HepG2 (cell line): Measurements from ENCODE around the gene LENEP. TPM values are rescaled to one million over a fixed set of nuclear protein-coding genes. Genes with fewer than 3 reads are reported as not detected.

Experiments used
- ATAC-seq: fragments of 200-7000 bp; cut with Tn5 transposase; 3 replicates; pipeline ENCODE4 v1.9.1; 2020; ENCODE audit warnings: mild to moderate bottlenecking, moderate library complexity
- BruUV-seq: library from RNA; stranded (reverse); fragments of 400-500 nt; replicated peaks from 2 replicates; lab custom pipeline; 2021; lab: Mats Ljungman, UMichigan
- CTCF ChIA-PET: fragments of 300-600 bp; formaldehyde crosslinking; extraction: SDS; loops from one replicate; lab custom pipeline; 2021; ENCODE audit warnings: low total read pairs, inconsistent platforms, low intra/inter-chr PET ratio; lab: Yijun Ruan, JAX
- POLR2A ChIA-PET: fragments of 350-600 bp; sonication (Branson Sonifier 250); formaldehyde crosslinking; loops from one replicate; lab custom pipeline; 2020; ENCODE audit warnings: antibody characterized with exemption, inconsistent platforms; lab: Yijun Ruan, JAX
- DNase-seq: peaks from one replicate; pipeline ENCODE4 v3.0.0-alpha.2; 2015; ENCODE audit warnings: low spot score
- FAIRE-seq: peaks from 3 replicates; lab custom pipeline; 2011; peaks lifted over from hg19 to GRCh38; lab: Jason Lieb, UNC
- H2AFZ ChIP-seq: one replicate; pipeline ENCODE4 v1.6.1; 2011; ENCODE audit warnings: low read length, inconsistent platforms
- H3K27ac ChIP-seq: fragments of 300-600 bp; 3 replicates; pipeline ENCODE4 v1.8.0; 2011; ENCODE audit warnings: mixed run types, mild to moderate bottlenecking, mixed read lengths, low read length, inconsistent platforms; ENCODE audit not compliant: insufficient read depth; ENCODE audit errors: extremely low read length
- H3K27me3 ChIP-seq, 2 experiments: fragments of 200-600 bp in 1 of 2; 2 replicates in 1 of 2; 3 replicates in 1 of 2; pipeline versions ENCODE4 v1.6.0 to v1.8.0; 2011; ENCODE audit warnings: low read length in 2 of 2, mild to moderate bottlenecking in 2 of 2, moderate library complexity in 2 of 2, inconsistent platforms in 1 of 2; ENCODE audit not compliant: insufficient read depth in 2 of 2, control insufficient read depth in 1 of 2
- H3K36me3 ChIP-seq, 2 experiments: fragments of 200-600 bp in 1 of 2; replicated peaks in 1 of 2; 2 replicates in 1 of 2; 3 replicates in 1 of 2; pipeline versions ENCODE4 v1.5.1 to v1.8.0; 2011; ENCODE audit warnings: low read length in 2 of 2, inconsistent platforms in 1 of 2; ENCODE audit not compliant: insufficient read depth in 2 of 2, control insufficient read depth in 1 of 2
- H3K4me1 ChIP-seq: 2 replicates; pipeline ENCODE4 v1.5.1; 2012; ENCODE audit warnings: low read length, inconsistent platforms; ENCODE audit not compliant: insufficient read depth
- H3K4me2 ChIP-seq: 2 replicates; pipeline ENCODE4 v1.6.0; 2011; ENCODE audit warnings: low read depth, low read length, inconsistent platforms
- H3K4me3 ChIP-seq, 3 experiments: fragments of 200-600 bp in 1 of 3; sonication (generic), shearing (Covaris generic) in 1 of 3; replicated peaks in 1 of 3; 2 replicates each; pipeline ENCODE4 v1.5.1; 2011 to 2016; ENCODE audit warnings: low read length in 3 of 3, inconsistent platforms in 2 of 3, low read depth in 2 of 3, mild to moderate bottlenecking in 2 of 3, control low read depth in 1 of 3, mixed read lengths in 1 of 3; ENCODE audit not compliant: insufficient read depth in 1 of 3
- H3K79me2 ChIP-seq: one replicate; pipeline ENCODE4 v1.6.1; 2011; ENCODE audit warnings: low read length, inconsistent platforms; ENCODE audit not compliant: insufficient read depth
- H3K9ac ChIP-seq: 2 replicates; pipeline ENCODE4 v1.6.0; 2011; ENCODE audit warnings: mild to moderate bottlenecking, low read depth, low read length, inconsistent platforms; ENCODE audit not compliant: insufficient read depth
- H3K9me3 ChIP-seq: 2 replicates; pipeline ENCODE4 v1.5.1; 2012; ENCODE audit warnings: mild to moderate bottlenecking, low read length
- H4K20me1 ChIP-seq: 2 replicates; pipeline ENCODE4 v1.6.0; 2011; ENCODE audit warnings: inconsistent platforms, mild to moderate bottlenecking, low read length, moderate library complexity; ENCODE audit not compliant: insufficient read depth
- CBX2 ChIP-seq, 2 experiments: fragments of 200-600 bp in 1 of 2; sonication (generic); formaldehyde crosslinking in 1 of 2; IDR thresholded peaks; 2 replicates each; pipeline versions ENCODE4 v1.7.0 to v1.8.1; 2018 to 2022; ENCODE audit warnings: low read depth in 2 of 2, low read length in 1 of 2, mild to moderate bottlenecking in 1 of 2, missing genetic modification reagents in 1 of 2
- E2F5 ChIP-seq: sonication (generic); formaldehyde crosslinking; conservative IDR thresholded peaks from 2 replicates; pipeline ENCODE4 v1.4.0; 2020; ENCODE audit warnings: missing genetic modification reagents
- ELK4 ChIP-seq: sonication (generic); formaldehyde crosslinking; IDR thresholded peaks from 2 replicates; pipeline ENCODE4 v1.9.0; 2021; ENCODE audit warnings: missing genetic modification reagents, borderline replicate concordance
- KAT8 ChIP-seq: IDR thresholded peaks from 2 replicates; pipeline ENCODE4 v1.6.1; 2016; ENCODE audit warnings: missing genetic modification reagents, missing compliant biosample characterization
- MED1 ChIP-seq: sonication (generic); formaldehyde crosslinking; IDR thresholded peaks from 2 replicates; pipeline ENCODE4 v1.4.0; 2020; ENCODE audit warnings: missing genetic modification reagents
- NFE2L1 ChIP-seq: sonication (generic); formaldehyde crosslinking; IDR thresholded peaks from 2 replicates; pipeline ENCODE4 v1.4.0; 2020; ENCODE audit warnings: missing genetic modification reagents, mild to moderate bottlenecking, borderline replicate concordance
- SMC3 ChIP-seq: IDR thresholded peaks from 2 replicates; pipeline ENCODE4 v1.6.1; 2011; ENCODE audit warnings: low read length, improper control_type of control experiment
- SNAPC2 ChIP-seq: sonication (generic); formaldehyde crosslinking; IDR thresholded peaks from 2 replicates; pipeline ENCODE4 v1.8.1; 2022; ENCODE audit warnings: mild to moderate bottlenecking, missing genetic modification reagents
- THAP9 ChIP-seq: sonication (generic); formaldehyde crosslinking; IDR thresholded peaks from 2 replicates; pipeline ENCODE4; 2020; ENCODE audit warnings: missing genetic modification reagents, mild to moderate bottlenecking, borderline replicate concordance
- THYN1 ChIP-seq: sonication (generic); formaldehyde crosslinking; IDR thresholded peaks from 2 replicates; pipeline ENCODE4 v1.8.1; 2023; ENCODE audit warnings: low read depth, mild to moderate bottlenecking, moderate library complexity, missing genetic modification reagents, borderline replicate concordance
- TRIM22 ChIP-seq: fragments of 450-650 bp; IDR thresholded peaks from 2 replicates; pipeline ENCODE4 v1.6.1; 2017
- ZFP37 ChIP-seq: sonication (generic); formaldehyde crosslinking; IDR thresholded peaks from 2 replicates; pipeline ENCODE4 v1.4.0; 2020; ENCODE audit warnings: missing genetic modification reagents, borderline replicate concordance
- ZNF800 ChIP-seq: sonication (generic); formaldehyde crosslinking; IDR thresholded peaks from 2 replicates; pipeline ENCODE4 v1.4.0; 2020; ENCODE audit warnings: missing genetic modification reagents
- ZSCAN21 ChIP-seq: sonication (generic); formaldehyde crosslinking; IDR thresholded peaks from 2 replicates; pipeline ENCODE4 v1.8.0; 2022; ENCODE audit warnings: mild to moderate bottlenecking, missing genetic modification reagents, moderate library complexity, borderline replicate concordance
- WGBS: methylation state at CpG from one replicate; pipeline ENCODE4 v1.1.6; 2017; ENCODE audit warnings: low lambda C conversion rate; 5-methylcytosine and 5-hydroxymethylcytosine counted together
- in situ Hi-C: cut with HindIII; loops from 2 replicates; pipeline ENCODE4 v1.10.0; 2017; ENCODE audit warnings: low pct_unique_long_range_greater_than_20kb; ENCODE audit not compliant: extremely low pct_ligation_motif_present
- intact Hi-C: fragments of 100-400 bp; cut with micrococcal nuclease; formaldehyde crosslinking; loops from one replicate; pipeline ENCODE4 v1.10.0; 2022; ENCODE audit not compliant: unreplicated experiment
- polyA plus RNA-seq, 8 experiments: library from polyadenylated mRNA; depleted of rRNA in 3 of 8; stranded (reverse) in 7 of 8; unstranded in 1 of 8; fragments of >200 nt; fragmentation: Illumina TruSeq in 4 of 8; extraction: Trizol in 4 of 8; gene quantifications; 2 replicates each; pipeline versions ENCODE4 v1.2.1 to v1.2.3, GENCODE V29; 2011 to 2016; ENCODE audit warnings: low read depth in 4 of 8, missing spikeins in 1 of 8, mixed read lengths in 1 of 8; ENCODE audit not compliant: insufficient read depth in 1 of 8
- total RNA-seq, 5 experiments: library from RNA; depleted of rRNA; stranded (reverse); fragments of >200 nt; fragmentation: Illumina TruSeq; extraction: Trizol; gene quantifications; 2 replicates each; pipeline ENCODE4 v1.2.3, GENCODE V29; 2016; ENCODE audit warnings: low read depth in 1 of 5

Gene LENEP
- total and polyA plus RNA-seq, 2 of the 13 experiments (the other 11 are each of a cell fraction or from before 2014, with no cell fraction given), result 0.29 TPM; not detected in 1

- no peak for DNase-seq
- Histone ChIP-seq H3K27me3 (peaks cover 9 to 53% of the 10 kb centered on the region in 2 experiments), H3K79me2 (no peaks in the 10 kb centered on the region), H3K36me3 (no peaks in the 10 kb centered on the region), H3K4me1 (peaks cover 24% of the 10 kb centered on the region), H2AFZ (no peak overlapping the region), H3K4me2 (no peak overlapping the region), H3K4me3 (no peak overlapping the region), H3K9ac (no peak overlapping the region), H3K9me3 (no peaks in the 10 kb centered on the region), H3K27ac (no peak overlapping the region), H4K20me1 (no peaks in the 10 kb centered on the region)
- BruUV-seq, result no TSS peak
- no peak for FAIRE-seq
- in situ Hi-C loops (no loop called here), intact Hi-C loops (no loop called here)
- CTCF ChIA-PET, result no interaction called here
- POLR2A ChIA-PET, result no interaction called here
- ATAC-seq, result no peak
- WGBS, result 52% methylated on average over 2 of the region's 2 CpGs
- TF ChIP-seq ZNF800 (CRISPR knock-in tag), result no peak
- no peak for TF ChIP-seq NFE2L1 (CRISPR knock-in tag)
- TF ChIP-seq THAP9, result no peak
- TF ChIP-seq ELK4 (CRISPR knock-in tag), result no peak
- no peak for TF ChIP-seq THYN1
- TF ChIP-seq ZFP37 (CRISPR knock-in tag), result no peak
- no peak for TF ChIP-seq E2F5 (CRISPR knock-in tag)
- TF ChIP-seq KAT8 (CRISPR knock-in tag), result no peak
- no peak for TF ChIP-seq MED1 (CRISPR knock-in tag)
- TF ChIP-seq SNAPC2 (CRISPR knock-in tag), result no peak
- no peak for TF ChIP-seq SMC3
- no peak for TF ChIP-seq TRIM22
- TF ChIP-seq ZSCAN21 (CRISPR knock-in tag), result no peak
- TF ChIP-seq CBX2 (IDR thresholded peaks at IDR 0.05; ENCODE audit: low read depth, low read length), result no peak
- TF ChIP-seq CBX2 (CRISPR knock-in tag; IDR thresholded peaks at IDR 0.05; ENCODE audit: low read depth), result no peak
Observed at GRCh38 chr1:155035936-155036335, 42.5 kb downstream of the LENEP start.
